NCI-H146 treated with DMSO at 0.1 percent for 48 hours (cell line): ENCODE data around the gene PTGS1.
"Not testable (repeated sequence)": the region's sequence is repeated elsewhere in the genome, so short reads cannot be mapped to it uniquely, and the experiment has no call there.

Source experiments
- DNase-seq: peaks from one replicate; lab custom pipeline; 2025; ENCODE audit not compliant: unreplicated experiment; lab: John Stamatoyannopoulos, UW

Gene PTGS1

GRCh38 chr9:122346478-122347347 lies 24.1 kb upstream of the PTGS1 start:
- no peak for DNase-seq

- no peak for DNase-seq
Observed at GRCh38 chr9:122347348-122348287, 23.2 kb upstream of the PTGS1 start.

- no peak for DNase-seq
Observed at GRCh38 chr9:122348288-122348777, 22.5 kb upstream of the PTGS1 start.

GRCh38 chr9:122348791-122349190 lies 22.0 kb upstream of the PTGS1 start:
- DNase-seq, result no peak

GRCh38 chr9:122349201-122349600 lies 21.6 kb upstream of the PTGS1 start:
- no peak for DNase-seq

GRCh38 chr9:122350577-122351355 lies 20.1 kb upstream of the PTGS1 start:
- DNase-seq, result peak; percentile 20

GRCh38 chr9:122354536-122355199 lies 16.2 kb upstream of the PTGS1 start:
- no peak for DNase-seq

GRCh38 chr9:122355336-122355875 lies 15.4 kb upstream of the PTGS1 start:
- no peak for DNase-seq

GRCh38 chr9:122356627-122357026 lies 14.2 kb upstream of the PTGS1 start:
- DNase-seq, result no peak

- DNase-seq, result no peak
Observed at GRCh38 chr9:122360891-122361290, 9.9 kb upstream of the PTGS1 start.

- DNase-seq, result not testable (repeated sequence)
Observed at GRCh38 chr9:122363131-122363530, 7.7 kb upstream of the PTGS1 start.

- no peak for DNase-seq
Observed at GRCh38 chr9:122364117-122364782, 6.6 kb upstream of the PTGS1 start.

GRCh38 chr9:122364783-122365150 lies 6.1 kb upstream of the PTGS1 start:
- DNase-seq, result no peak

GRCh38 chr9:122366074-122366660 lies 4.7 kb upstream of the PTGS1 start:
- no peak for DNase-seq

- no peak for DNase-seq
Observed at GRCh38 chr9:122367065-122367464, 3.8 kb upstream of the PTGS1 start.

GRCh38 chr9:122367774-122368460 lies 2.9 kb upstream of the PTGS1 start:
- no peak for DNase-seq

GRCh38 chr9:122368642-122369041 lies 2.2 kb upstream of the PTGS1 start:
- DNase-seq, result no peak

- no peak for DNase-seq
Observed at GRCh38 chr9:122370303-122370702, 521 bp upstream of the PTGS1 start.

GRCh38 chr9:122371846-122372245 lies 1.0 kb downstream of the PTGS1 start:
- no peak for DNase-seq
